ENCODE measurements around the gene ENTPD5. TPM values are rescaled to one million over a fixed set of nuclear protein-coding genes. Genes with fewer than 3 reads are reported as not detected.

Gene ENTPD5
- total RNA-seq, result 7.0 and 10.2 TPM in 2 replicates

DNA sequence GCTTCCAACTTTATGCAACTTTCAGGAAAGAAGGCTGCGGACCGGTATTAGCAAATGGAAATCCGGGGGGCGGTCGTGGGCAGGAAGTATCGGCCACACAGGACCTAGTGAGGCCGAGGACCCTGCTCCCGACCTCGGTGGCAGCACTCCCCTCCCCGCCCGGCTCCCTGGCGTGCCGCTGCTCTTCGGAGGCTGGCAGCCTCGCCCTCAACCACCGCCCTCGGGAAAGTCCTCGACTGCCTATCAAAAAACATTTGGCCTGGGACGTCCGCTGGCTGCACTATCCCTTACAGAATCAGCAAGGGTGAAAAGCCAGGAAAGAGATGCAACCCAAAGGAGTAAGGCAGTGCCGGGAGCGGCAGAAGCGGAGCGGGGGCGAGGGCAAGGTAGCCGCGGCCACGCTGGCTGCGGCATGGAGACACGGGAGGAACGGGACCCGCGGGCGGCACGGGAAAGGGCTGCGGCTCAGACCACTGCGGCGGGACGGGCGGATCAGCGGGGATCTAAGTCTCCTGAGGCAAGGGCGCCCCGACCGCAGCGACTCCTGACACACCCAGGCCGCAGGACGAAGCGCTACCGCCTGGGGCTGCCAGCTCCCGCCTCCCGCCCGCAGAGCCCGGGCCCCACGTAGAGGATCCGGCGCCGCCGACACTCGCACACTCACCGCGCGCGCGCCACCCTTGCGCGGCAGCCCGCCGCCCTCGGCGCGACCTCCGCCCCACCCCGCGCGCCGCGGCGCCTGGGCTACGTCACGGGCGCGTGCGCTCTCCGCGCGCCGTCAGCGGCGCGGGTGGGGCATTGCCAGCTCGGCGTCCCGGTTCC is at the start of gene ENTPD5, which contains the start of gene BBOF1:
Gene ENTPD5 (minus strand): TSS at position 703 of the 822 bp plus-strand sequence. CDS start 31,186 bp downstream, outside the sequence.
Gene BBOF1 (plus strand): TSS at position 764 of the 822 bp plus-strand sequence. CDS start 130 bp downstream, outside the sequence.

GRCh38 chr14:73949752-73950734 is 69.0 kb downstream of the ENTPD5 start, which contains the start of the genes COQ6 and FAM161B:
COQ6 (plus strand) TSS chr14:73950302; CDS start chr14:73950333, 31 bp downstream.
FAM161B (minus strand) TSS chr14:73950094; CDS start chr14:73950026, 68 bp downstream.

Small RNA genes lying within 50 kb of the gene (small RNA-seq; reads per million reads assigned to genes)
- gene AC005480.2, result not detected

Other genes starting within 250 kb of the ENTPD5 start
- gene PTGR2, start 167.5 kb downstream of the ENTPD5 start, total RNA-seq, result 4.8 and 6.8 TPM in 2 replicates
- gene ZNF410, start 132.4 kb downstream of the ENTPD5 start, total RNA-seq, result 54.0 and 57.5 TPM in 2 replicates
- 2.2 and 3.3 TPM in 2 replicates for gene FAM161B, start 69.2 kb downstream of the ENTPD5 start, total RNA-seq
- gene COQ6, start 69.0 kb downstream of the ENTPD5 start, total RNA-seq, result 16.2 and 21.1 TPM in 2 replicates
- gene BBOF1, start 61 bp upstream of the ENTPD5 start, total RNA-seq, result 4.3 and 6.2 TPM in 2 replicates
- 18.0 and 19.7 TPM in 2 replicates for gene ALDH6A1, start 65.2 kb upstream of the ENTPD5 start, total RNA-seq
- 5.1 and 8.6 TPM in 2 replicates for gene LIN52, start 65.7 kb upstream of the ENTPD5 start, total RNA-seq
- not detected in 2 replicates for gene VSX2, start 220.2 kb upstream of the ENTPD5 start, total RNA-seq

Measured in subcutaneous preadipocyte (primary cell).